ENCODE measurements around the gene MRPL33.

MRPL33 gene

DNA sequence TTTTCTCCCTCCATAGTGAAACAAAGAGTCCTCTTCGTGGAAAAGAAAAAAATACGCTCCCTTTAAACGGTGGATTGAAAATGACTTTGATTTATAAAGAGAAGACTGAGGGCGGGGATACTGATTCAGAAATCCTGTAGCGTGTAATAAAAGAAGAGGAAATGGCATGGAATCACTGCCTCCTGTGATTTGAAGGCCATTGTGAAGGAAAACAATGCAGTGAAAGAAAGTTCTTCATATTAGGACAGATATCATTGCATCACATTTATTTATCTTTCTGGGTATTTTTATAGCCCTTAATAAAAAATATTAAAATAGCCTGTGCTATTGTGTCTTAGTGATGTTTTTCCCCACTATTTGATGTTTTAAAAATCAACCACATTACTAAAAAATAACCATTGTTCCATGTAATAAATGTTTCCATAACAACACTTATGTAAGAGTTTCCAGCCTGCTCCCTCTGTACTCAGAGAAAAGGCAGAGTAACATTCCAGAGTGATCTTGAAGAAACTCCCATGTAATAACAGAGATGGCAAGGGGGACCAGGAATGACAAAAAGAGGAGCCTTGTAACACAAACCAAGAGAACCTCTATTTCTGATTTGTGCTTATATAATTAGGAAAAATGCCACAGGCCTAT, 8.0 kb downstream of the MRPL33 start:
- DNase-seq: no peak

DNA sequence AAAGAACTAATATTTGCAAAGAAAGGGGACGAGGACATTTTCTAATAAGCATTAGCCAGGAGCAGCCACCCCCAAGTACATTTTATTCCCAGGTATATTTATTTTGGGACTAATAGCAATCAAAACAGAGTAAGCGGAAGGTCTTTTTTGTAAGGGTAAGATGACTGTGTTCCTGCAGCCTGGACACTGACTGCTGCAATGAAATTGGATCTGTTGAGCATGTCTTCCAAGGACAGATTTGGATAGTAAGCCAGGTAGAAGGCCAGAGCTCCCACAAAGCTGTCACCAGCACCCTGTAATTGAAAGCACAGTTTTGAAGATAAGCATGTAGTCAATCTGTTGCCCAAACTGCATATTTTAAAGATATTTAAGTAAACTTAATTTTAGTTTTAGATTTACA, 10.0 kb downstream of the MRPL33 start:
- no peak for DNase-seq

DNA sequence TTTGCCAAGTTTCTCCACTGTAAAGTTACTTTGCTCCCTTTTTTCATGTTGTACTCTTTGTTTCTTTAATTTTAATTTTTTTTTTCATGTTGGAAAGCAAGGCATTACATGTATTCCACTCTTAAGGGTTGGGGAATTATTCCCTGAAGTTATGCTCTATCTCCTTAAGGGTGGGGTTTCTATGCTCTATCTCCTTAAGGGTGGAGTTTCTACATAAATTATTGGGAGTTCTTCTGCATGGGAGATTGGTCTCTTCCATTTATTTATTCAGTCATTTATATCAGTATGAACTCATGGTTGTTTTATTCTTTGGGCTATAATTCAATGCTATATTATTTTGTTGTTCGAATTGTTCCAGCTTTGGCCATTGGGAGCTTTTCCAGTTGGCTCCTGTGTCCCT, 11.2 kb downstream of the MRPL33 start:
- no peak for DNase-seq

DNA sequence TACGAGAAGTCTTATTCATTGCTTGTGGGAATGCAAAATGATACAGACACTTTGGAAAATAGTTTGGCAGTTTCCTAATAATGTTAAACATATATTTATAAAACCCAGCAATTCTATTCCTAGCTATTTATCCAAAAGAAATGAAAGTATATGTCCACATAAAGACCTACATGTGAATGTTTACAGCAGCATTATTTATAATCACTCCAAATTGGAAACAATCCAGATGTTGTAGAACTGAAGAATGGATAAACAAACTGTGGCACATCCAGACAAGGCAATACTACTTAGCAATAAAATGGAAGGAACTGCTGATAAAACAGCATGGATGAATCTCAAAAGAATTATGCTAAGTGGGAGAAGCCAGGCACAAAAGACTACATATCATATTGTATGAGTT, 19.3 kb downstream of the MRPL33 start:
- no peak for DNase-seq

DNA sequence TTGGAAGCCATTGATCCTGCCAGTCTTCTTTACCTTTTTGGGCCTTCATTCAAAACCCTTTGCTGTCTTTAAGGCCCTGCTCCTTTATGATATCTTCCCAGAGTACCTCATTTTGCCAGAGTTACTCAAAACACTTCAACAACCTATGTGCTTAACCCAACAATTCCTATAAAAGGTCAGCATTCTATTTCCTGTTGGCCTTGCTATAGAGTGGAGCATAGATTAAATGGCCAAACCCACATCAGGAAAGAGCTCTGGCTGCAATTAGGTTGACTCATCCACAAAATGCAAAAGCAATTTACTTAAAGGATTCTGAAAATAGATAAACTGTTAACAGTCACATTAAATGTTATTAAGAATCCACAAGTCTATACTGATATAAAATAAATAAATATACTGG, 21.2 kb downstream of the MRPL33 start:
- no peak for DNase-seq

DNA sequence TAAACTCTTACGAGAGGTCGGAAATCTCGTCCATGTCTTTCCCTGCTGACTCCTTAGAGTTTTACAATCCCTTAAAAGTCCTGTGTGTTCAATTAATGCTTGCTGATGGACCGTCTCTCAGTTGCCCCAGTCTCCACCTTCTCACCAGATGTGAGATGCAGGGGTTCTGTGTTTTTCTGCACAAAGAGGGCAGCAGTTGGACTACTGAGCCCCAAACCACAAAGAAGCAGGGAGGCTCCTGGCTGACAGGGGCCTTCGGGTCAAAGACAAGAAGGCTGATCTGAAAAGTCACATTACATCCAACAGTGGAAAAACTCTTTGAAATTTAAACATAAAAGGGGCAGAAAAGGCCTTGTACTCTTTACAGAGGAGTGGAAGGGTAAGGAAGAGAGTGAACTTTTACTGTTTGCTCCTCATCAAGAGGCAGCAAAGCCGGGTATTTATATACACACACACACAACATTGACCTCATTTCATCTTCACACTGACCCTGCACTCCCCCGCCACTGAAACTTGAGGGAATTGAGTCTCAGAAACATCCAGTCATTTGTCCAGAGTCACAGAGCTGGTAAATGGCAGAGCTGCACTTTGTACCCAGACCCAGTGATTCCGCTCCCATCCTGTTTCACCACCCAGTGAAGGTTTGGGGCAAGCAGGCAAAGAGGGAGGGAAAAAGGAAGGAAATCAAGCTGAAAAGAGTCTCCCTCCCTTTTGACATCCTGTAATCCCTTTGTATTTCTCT, 23.7 kb downstream of the MRPL33 start:
- no peak for DNase-seq

DNA sequence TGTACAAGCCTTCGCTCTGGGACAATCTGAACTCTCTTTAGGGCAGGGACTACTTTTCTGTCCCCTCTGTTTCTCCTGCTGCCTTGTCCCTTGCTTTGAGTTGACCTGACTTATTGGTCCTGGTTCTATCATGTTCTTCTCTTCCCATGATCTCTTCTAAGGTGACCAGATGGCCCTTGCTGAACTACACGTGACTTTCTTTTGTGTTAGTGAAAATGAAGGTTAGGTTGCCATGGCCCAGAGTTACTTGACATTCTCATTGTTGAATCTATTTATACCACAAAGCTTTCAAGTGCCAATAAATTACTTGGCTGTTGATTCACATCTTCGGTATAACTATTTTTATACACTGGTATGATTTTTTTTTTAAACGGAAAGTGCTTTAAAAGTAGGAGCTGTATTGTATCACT, 24.4 kb downstream of the MRPL33 start:
- DNase-seq: no peak

DNA sequence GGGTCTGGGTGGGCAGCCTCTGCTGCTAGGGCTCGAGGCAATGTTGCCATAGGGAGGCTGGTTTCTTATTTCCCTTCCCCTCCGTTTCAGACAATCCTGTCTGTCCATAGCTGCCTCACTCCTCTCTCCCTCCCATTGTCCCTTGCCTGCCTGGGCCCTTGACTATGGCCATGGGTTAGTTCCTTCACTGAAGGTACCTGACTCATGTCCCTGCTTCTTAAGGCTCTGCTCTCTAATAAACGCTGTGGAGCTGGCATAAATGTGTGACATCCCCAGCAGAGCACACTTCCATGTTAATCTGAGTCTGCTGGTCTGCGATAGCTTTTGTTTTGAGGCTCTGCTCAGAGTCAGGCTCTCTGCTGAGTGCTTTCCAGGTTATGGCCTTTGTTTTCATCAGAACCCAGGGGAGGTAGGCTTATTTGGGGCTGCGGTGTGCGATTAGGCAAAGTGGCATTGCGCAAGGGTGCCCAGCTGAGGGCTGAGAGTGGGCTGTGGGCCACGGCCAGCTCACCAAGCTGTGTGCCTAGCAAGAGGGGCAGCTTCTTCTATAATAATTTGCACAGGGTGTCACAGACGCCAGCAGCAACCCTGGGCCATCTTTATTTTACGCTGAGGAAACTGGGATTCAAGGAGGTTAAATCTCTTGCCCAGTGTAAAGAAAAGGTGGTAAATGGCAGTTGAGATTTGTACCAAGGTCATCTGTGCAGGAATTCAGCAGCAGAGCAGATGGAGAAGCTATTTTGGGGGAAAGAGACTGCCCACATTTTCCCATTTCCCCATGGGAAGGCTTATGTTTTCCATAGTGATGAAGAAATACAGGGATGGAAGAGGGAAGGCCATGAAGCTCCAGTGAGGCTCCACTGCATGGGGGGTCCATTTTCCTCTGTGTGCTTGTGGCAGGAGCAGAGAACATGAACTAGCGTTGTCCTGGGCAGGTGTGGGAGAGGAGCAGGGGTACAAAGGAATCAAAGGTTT, 25.6 kb downstream of the MRPL33 start:
- DNase-seq: peak; percentile 37 to 65

DNA sequence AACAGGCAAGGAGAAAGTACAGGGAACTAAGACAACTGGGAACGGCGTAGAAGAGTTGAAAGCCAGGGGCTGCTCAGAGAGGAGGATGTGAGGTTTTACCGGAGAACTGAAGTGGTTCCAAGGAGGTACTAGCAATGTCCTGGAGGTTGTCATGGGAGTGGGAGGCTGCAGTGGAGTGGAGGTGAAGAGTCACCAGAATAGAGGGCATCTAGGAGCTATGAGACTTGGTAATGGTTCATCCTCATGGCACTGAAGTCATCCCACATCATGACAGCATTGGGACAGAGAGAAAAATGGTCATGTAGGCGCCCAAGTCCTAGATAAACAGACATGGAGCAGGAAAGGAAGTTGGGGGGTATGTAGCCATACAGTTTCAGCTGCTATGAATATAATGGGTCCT, 26.3 kb downstream of the MRPL33 start:
- DNase-seq: peak in 1 of 2 donors; percentile 63

DNA sequence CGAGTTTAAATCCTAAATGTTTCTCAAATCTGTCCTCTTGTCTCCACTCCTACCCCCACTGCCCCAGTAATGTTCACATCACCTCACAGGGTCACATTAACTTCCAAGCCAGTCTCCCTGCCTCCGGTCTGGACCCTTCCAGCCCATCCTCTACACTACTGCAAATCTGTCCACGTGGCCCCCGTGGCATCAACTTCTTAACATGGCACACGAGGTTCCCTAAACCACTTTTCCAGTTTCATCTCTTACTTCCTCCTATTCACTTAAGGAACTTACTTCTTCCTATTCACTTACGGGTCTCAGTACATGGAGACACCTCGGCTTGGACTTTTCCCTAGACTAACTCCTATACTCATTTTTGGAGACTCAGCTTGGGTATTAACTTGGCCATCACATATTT, 27.0 kb downstream of the MRPL33 start:
- DNase-seq: peak; percentile 64 to 70

DNA sequence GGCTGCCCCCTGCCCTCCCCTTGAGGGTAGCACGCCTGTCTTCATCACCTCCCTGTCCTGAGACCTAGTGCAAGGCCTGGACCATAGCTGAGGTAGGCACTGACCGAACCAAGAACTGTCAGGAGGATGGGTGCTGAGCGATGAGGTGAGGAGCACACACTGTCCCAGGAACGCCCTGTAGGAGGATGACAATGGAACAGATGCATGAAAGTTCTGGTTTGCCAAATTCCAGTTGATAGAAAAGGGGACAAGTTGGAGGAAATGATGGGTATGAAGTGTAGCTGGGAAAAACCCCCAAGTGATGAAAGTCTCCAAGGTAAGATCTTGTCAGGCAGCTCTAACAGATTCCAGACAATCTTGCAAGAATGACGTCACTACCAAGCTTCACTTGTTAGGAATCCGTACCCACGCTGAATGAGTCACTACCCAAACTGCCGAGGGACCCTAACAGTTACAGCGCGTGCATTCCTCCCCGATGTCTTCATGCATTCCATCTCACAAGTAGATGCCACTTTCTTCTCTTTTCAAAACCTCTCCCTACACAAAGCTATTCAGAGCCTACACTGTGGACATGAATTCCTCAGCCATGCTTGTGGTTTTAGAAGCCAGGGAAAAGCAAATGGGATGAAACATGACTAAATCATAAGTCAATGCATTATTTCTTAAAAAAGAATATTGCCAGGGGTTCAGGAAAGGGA, 27.6 kb downstream of the MRPL33 start:
- peak in 1 of 2 donors; percentile 21 for DNase-seq

DNA sequence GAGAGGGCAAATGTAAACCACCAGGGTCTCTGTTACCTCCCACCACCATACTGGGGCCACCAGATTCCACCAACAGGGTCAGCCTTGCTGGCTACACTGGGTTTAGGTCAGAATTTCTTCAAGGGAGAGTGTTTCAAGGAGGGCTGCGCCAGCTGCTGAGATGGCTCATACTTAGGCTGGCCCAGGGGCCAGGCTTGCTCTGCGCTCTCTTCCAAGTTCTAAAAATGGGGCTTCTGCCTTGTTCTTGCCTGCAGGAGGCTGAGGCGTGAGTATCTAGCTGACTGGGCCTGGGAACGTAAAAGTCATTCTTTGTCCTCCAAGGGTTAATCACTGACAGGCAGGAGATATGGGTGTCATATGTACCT, 28.1 kb downstream of the MRPL33 start:
- DNase-seq: no peak

DNA sequence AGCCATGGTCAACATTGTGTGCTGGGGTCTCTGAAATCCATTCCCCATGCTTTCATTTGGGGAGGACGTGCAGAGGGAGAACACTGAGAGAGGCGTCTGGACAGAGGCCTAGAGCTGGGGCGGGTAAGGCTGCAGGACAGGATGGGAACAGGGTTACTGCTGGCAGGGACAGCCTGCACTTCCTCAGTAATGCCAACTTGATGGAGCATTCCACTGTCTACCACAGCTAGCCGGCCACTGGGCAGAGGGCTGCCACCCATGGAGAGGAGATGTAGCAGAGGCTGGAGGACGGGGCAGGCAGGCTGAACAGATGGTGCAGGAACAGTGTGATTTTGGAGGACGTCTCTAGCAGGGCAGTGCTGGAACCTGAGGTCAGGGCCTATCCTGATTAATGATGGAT, 29.3 kb downstream of the MRPL33 start:
- no peak for DNase-seq

DNA sequence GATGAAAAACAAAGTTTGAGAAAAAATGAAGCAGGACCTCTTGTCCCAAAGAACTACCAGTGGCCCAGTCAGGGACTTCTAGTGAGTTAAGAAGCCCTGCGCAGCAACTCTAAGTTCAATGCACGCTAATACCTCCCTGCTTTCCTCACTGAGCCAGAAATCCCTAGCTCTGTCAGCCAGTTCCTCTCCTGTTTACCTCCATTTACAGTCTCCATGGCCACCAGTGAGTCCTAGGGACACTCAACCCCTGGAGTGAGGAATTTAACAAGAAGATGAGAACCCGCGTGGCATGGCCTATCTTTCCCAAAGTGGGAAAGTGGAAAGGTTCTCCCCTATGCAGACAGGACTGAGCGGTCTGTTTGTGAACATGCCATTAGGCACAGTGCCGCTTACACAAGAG, 31.0 kb downstream of the MRPL33 start:
- DNase-seq: no peak

DNA sequence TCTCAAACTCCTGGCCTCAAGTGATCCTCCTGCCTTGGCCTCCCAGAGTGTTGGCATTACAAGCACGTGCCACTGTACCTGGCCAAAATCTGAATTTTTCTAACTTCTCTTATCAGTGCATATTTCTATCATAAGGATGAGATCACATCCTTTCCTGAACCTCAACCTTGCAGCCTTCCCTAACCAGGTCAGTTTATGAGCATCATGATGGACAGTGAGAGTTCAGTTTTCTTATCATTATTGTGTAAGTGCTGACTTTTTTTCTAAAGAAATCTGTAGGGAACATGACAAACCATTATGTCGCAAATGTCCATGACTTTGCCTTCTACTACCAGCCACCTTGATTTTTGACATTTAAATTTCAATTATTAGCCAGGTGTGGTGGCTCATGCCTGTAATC, 31.5 kb downstream of the MRPL33 start:
- DNase-seq: no peak

DNA sequence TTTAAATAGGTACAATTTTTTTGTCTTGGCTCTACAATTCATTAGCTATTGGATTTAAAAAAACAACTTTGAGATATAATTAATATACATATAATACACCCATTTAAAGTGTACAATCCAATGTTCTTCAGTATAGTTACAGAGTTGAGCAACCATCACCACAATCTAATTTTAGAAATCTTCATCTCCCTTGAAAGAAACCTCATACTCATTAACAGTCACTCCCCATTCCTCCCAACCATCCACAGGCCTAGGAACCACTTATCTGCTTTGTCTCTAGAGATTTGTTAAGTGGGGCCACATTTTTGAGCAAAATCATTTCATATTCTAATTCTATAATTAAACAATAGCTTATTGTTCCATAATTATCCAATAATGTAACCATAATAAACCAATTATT, 32.6 kb downstream of the MRPL33 start:
- no peak for DNase-seq

DNA sequence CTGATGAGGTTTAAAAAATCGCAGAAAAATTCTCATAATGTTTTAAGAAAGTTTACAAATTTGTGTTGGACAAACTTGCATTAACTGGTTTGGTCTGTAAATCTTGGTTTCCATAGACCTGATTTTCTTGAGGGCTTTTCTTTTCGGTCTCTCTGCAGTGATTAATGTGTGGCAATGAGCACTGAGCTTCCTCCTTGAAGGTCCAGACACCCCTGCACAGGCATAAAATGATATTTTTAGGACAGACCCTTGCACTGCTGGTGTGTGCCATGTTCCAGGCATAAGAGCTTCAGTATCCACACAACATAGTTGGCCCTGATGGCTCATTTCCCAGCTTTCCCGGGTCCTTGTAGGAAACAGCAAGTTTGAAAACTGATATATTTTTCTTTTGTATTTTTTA, 33.7 kb downstream of the MRPL33 start:
- DNase-seq: no peak

DNA sequence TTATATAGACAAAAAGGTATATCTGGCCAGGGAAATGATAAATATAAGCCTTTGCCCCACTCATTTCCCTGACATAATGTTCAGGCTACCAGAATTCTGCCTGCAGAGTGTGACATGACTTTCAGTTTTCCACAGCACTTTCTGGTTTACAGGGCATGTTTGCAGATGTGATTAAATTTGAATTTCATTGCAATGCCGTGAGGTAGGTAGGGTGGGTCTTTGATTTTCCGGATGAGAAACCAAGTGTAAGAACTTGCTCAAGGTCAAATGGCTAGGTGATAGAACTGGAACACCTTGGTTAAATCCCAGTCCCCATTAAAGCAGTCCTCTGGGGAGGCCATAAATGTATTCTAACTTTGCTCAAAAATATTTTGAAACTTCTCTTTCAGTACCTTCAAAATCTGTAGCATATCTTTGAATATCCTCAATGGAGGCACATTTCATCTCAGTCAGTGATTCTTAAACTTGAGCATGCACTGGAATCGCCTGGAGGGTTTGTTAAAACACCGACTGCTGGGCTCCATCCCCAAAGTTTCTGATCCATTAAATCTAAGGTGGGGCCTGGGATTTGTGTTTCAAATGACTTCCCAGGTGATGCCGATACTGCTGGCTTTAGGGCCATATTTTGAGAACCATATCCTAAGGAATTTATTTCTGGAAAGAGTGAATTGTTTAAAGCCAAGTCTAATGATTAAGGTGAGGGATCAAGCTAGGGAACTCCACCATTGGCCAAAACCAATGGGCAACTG, 35.0 kb downstream of the MRPL33 start:
- DNase-seq: no peak

DNA sequence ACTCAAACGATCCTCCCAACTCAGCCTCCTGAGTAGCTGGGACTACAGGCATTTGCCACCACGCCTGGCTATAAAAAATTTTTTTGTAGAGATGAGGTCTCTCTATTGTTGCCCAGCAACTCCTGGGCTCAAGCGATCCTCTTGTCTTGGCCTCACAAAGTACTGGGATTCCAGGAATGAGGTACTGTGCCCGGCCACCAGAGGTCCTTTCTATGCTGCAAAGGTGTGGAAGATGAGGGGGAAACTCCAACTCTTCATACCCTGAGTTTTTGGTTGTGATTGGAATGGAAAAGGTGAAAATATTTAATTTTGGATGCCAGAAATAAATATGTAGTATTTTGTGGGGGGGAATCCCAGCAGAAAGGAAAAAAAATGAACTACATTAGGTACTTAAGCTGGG, 36.0 kb downstream of the MRPL33 start:
- no peak for DNase-seq

DNA sequence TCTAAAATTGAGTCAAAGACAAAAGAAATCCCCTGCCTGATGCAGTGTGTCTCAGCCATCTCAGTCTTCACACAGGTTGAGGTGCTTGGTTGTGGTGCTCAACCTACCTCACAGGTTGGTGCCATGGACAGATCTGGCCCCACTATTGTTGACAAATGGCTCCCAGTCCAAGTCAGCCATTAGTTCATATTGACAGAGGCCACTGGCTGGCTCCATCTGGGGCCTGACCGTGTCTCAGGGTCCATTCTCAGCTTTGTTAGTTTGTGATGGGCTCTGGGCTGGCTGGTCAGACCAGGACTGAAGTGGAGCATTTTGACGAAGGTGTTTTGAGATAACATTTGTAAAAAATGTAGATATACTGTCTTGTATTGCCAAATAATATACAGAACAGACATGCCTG, 36.9 kb downstream of the MRPL33 start:
- no peak for DNase-seq

DNA sequence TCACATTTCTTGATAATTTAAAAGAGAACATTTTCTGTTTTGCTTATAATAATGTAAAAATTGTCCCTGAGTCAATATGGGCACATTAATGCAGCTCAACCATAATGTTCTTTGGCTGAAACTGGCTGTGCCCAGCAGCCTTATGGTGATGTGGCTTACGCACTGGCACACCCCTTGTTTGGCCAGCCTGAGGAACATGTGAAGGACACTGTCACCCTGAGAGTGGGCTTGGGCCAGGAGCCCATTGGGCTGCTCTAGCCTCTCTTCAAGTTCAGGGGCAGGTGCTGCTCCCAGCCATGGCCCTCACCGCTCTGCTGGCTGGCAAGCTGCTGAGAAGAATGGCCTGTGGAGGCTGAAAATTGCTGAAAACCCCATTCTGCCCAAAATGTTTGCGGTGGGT, 37.5 kb downstream of the MRPL33 start:
- no peak for DNase-seq

DNA sequence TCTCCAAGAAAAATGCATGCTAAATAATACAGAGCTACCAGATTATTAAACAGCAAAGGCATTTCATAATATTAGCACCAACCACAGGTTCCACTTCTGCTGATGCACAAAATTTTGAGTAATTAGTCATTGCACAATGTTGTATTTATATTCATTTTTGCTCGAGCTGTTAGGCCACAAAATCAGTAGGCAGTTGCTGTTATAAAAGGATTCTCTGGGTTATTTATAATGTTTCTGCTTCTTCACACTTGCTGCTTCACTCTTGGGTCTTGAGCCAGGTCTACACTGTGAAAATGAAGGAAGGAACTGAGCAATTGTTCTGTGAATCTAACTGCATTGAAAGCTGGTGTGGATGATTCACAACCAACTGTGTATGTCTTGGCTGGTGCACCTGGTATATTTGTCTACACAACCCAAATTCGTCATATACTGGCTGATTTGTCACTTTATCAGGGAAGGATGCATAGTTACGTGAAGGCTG, 38.3 kb downstream of the MRPL33 start:
- DNase-seq: peak; percentile 59 to 86
